HG02885 (cell line): Measurements from ENCODE around the gene MT3.
A peak's percentile ranks its signal among the peaks of the same experiment; 100 is the strongest.
"Not testable (repeated sequence)": the region's sequence is repeated elsewhere in the genome, so short reads cannot be mapped to it uniquely, and the experiment has no call there.

ENCODE experiments used
- ATAC-seq: cut with Tn5 transposase; IDR thresholded peaks from one replicate; pipeline ENCODE4 v1.9.1; 2021; ENCODE audit warnings: mild to moderate bottlenecking; ENCODE audit not compliant: unreplicated experiment, poor library complexity

MT3 gene

DNA sequence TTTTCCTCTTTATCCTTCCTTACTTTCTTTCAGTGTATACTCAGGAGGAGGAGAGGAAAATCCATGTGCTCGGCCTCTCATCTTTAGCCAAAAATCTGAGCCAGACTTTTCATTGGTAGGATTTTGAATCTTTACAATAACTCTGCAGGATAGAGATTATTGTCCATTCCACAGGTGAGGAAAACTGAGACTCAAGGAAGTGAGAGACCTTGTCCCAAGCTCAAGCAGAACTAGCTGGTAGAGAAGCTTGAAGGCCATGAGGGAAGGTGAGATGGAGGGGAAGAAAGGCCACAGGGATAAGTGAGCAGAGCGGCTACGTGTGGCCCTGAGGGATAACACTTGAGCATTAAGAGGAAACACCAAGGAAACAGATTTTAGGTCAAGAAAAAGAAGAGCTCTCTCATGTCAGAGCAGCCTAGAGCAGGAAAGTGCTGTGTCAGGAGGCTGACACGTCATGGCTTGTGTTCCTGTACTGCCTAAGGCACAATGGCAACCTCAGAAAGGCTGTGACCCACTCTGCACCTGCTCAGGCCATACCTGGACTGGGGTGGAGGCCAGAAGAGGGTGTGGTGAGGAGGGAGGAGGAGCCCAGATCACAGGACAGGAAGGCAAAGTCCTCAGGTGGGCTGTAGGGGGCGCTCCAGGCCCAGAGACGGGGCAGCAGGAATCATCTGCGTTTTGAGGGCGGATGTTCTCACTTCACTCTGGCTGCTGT is 12.6 kb upstream of the MT3 start:
- ATAC-seq, result peak; percentile 84

DNA sequence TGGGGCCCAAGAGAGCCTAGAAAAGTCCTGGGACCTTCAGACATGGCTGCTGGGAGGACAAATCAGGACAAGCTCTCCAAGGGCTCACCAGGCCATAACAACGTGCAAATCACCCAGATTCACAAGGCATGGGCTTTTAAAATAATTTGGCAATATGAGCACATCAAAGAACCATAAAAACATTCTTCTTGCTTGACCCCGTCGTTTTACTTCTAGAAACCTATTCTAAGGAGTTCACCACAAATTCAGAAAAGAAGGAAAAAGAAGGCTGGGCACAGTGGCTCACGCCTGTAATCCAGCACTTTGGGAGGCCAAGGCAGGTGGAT is 12.1 kb upstream of the MT3 start:
- no peak for ATAC-seq

DNA sequence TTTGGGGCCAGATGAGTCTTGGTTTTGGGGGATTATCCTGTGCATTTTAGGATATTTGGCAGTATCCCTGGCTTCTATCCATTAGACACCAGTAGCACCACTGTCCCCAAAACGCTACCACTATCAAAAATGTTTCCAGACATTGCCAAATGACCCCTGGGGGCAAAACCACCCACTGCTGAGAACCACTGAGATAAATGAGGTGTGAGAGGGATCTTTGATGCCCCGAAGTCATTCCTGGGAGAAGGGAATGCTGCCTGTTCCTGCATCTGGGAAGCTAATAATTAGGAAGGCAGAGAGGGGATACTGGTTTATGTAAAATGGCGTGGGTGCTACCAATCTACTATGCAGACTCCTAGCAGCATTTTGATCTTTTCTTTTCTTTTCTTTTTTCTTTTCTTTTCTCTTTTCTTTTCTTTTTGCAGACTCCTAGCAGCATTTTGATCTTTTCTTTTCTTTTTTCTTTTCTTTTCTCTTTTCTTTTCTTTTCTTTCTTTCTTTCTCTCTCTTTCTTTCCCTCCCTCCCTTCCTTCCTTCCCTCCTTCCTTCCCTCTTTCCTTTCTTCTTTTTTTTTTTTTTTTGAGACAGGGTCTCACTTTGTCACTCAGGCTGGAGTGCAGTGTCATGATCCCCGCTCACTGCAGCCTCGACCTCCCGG is 8.8 kb upstream of the MT3 start:
- no peak for ATAC-seq

DNA sequence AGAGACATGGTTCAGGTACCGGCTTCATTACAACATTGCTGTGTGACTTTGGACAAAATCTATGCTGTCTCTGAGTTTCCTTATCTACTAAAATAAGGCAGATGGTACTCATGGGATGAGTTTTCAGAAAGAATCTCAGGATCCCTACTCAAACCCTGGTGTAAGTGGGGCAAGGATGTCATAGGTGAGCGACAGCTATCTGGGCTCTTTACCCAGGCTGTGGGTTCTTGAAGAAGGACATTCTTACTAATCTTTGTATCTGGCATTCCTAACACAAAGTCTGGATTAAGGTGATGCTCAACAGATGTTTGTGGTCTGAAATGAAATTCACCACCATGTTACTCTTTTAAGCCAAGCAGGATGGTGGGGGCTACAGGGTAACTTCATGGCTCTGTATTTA is 6.4 kb upstream of the MT3 start:
- not testable (repeated sequence) for ATAC-seq

DNA sequence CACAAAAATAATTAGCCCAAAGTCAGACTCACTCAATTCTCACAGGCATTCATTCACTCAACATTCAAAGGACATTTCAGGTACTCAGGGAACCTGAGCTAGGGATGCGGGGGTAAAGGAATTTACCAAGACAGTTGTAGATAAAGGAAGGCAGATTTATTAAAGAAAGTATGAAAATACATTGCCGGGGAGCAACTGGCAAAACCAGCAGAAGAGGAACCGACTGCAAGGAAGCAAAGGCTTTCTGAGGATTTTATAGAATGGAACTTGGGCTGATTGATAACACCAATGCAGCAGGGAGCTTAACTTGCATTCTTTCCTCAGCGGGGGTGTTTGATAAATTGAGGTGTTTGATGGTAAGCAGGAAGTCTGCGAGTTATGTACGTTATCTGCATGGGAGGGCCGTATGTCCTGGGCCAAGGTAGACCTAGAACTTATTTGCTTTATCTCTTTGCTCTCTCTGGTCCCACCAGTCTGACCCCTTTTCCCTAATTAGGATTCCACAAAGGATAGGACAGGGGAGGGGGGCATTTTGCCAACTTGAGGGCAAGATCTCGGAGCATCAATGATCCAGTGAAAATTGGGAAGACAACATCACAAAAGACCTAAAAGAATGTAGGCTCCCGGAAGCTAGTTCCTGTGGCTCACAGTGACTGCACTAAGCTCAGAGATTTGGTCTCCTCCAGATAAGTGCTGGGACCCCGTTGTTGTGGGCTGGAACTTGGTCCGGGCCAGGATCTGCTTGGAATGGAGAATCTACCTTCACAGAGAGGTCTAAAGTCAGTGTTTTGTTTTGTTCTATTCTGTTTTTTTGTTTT is 5.8 kb upstream of the MT3 start:
- ATAC-seq, result no peak

DNA sequence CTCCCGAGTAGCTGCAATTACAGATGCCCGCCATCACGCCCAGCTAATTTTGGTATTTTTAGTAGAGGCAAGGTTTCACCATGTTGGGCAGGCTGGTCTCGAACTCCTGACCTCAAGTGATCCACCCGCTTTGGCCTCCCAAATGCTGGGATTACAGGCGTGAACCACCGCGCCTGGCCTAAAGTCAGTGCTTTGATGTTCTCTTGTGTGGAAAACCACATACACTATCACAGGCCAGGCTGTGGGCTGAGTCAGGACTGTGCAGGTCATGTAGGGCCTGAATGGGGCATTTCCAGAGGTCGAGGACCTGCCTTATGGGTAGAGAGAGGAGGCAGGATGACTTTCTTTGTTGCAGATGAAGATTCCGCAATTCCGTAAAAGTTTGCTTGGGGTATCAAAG is 5.1 kb upstream of the MT3 start:
- no peak for ATAC-seq

DNA sequence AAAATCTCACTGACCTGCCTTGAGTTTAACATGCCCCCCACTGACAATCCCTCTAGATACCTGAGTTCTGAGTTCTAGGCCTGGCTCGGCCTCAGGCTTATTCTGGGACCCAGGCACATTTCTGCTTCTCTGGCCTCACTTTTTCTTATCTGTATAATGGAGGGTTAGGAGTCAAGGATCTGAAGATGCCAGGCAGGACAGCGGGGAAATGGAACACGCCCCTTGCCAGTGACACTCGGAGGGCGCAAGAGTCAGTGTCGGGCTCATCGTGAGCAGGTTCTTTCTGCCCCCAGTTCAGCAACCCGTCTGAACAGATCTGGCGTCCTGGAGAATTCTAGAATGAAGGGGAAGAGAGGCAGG is 567 bp upstream of the MT3 start:
- ATAC-seq, result no peak

DNA sequence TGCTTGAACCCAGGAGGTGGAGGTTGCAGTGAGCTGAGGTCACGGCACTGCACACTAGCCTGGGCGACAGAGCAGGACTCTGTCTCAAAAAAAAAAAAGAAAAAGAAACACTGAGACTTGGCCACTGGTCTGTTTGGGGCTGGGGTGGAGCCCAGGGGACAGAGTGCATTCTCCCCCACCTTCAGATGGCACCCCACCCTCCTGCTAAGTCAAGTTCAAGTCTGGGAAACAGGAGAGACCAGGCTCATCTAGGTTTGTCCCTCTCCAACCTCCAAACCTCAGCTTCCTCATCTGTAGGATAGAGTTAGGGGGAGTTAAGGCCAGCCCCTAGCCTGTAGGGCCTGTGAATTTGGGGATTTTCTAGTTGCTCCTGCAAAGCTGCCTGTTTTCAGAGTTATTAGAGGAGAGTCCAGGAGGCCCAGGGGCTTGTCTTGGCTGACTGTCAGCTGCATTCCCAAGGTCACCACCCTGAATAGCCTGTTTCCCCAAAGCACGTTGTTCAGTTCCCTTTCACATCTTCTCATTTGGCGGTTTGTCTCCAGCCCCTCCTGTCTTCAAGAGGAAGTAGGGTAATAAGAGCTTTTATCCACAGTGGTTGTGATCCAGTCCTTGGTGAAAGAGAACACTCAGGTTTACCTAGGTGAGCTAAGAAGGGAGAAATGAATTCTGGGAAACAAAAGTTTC is 2.2 kb downstream of the MT3 start:
- no peak for ATAC-seq

DNA sequence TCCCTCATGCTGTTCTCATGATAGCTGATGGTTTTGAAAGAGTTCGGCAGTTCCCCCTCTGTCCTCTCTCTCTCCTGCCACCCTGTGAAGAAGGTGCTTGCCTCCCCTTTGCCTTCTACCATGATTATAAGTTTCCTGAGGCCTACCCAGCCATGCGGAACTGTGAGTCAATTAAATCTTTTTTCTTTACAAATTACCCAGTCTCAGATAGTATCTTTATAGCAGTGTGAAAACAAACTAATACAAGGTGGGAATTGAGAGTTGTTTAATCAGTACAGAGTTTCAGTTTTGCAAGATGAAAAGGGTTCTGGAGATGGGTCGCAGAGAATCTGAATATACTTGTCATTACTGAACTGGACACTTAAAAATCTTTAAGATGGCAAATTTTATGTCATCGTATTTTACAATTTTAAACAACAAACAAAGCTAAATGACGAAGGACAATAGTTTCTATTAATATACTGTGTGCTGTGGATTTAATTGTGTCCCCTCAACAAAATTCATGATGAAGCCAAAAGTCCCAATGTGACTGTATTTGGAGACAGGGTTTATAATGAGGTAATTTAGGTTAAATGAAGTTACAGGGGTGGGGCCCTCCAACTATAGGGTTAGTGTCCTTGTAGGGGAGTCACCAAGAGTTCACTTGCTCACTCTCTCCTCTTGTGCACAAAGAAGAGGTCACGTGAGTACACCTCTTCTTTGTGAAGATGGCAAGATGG is 4.4 kb downstream of the MT3 start:
- no peak for ATAC-seq

DNA sequence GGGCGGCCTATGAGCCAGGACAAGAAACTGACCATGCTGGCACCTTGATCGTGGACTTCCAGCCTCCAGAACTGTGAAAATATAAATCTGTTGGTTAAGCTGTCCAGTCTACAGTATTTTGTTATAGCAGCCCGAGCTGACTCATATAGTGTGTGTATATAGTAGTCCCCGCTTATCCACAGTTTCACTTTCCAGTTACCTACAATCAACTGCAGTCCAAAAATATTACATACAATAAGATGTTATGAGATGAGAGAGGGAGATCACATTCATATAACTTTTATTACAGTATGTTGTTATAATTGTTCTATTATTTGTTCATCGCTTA is 4.9 kb downstream of the MT3 start:
- no peak for ATAC-seq

DNA sequence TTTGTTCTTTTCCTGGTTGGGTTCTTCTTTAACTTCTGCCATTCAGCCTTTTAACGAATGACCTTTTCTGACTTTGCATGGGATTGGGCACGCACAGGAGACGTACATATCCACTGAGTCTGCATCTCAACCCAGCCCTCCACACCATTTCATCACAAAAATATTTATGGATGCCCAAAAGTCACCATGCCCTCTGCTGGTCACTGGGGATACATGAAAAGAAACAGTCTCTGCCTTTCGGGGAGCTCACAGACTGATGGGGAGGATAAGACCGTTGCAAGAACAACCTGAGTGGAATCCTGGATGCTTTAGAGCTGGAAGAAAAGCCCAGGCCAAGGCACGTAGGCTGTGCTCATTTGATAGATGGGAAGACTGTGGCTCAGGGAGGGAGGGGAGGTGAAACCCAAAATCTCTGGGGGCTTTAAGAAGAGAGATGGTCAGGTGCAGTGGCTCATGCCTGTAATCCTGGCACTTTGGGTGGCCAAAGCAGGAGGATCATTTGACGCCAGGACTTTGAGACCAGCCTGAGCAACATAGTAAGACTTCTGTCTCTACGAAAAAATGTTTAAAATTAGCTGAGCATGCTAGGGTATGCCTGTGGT is 11.2 kb downstream of the MT3 start:
- no peak for ATAC-seq

DNA sequence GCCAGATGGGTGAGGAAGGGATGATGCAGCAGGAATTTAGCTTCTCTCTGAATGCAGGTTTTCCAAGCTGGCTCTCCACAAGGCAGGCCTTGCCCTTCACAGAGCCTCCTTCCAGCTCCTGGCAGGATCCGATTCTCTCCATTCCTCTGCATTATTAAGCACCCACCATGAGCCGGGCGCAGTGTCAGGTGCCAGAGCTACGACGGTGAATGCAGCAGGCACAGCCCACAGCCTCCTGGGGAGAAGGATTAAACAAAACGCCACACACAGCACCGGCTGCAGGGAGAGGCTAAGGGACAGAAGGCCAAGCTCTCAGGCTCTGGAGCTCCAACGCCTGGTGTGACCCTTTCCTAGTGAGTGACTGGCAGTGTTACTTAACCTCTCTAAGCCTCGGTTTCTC is 12.0 kb downstream of the MT3 start:
- no peak for ATAC-seq

DNA sequence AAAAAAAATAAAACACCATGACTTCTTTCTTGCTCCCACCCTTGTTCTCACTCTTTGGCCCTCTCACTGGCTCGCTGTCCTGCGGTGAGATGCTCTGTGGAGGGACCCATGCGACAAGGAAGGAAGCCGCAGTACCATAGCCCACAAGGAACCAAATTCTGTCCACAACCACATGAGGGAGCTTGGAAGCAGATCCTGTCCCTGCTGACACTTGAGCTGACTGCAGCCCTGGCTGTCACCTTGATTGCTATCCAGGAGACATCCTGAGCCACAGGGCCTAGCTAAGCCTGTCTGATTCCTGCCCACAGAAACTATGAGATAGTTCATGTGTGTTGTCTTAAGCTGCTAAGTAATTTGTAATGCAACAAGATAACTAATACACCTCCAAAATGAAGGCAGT is 14.3 kb downstream of the MT3 start:
- ATAC-seq, result no peak

DNA sequence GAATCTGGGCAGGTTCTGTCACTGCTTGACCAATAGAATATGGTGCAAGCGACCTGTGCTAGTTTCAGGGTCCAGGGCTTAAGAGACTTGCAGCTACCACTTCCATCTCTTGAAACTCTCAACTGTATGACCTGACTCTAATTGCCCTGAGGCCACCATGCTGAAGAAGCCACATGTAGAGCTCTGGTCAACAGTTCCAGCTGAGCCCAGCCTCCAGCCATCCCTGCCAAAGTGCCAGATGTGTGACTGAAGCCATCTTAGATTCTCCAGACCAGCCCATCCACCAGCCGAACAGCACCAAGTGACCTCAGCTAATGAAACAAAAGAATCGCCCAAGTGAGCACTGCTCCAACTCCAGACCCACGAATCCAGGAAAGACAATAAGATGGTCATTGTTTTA is 15.6 kb downstream of the MT3 start:
- no peak for ATAC-seq

DNA sequence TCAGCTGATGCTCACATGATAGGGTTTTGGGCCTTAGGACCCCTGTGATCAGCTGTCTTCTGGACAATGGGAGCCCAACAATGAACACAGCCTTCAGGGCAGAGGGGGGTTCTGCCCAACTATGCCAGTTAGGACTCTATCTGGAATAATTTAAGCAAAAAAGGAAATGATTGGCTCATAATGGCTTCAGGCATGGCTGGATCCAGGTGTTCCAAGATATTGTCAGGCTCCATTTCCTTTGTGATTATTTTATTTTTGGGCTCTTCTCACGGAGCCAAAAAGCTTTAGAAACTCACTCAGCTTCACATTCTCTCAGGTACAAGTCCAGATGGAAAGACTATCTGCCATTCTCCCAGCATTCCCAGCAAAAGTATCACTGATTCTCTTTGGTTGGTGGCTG is 16.1 kb downstream of the MT3 start:
- no peak for ATAC-seq

DNA sequence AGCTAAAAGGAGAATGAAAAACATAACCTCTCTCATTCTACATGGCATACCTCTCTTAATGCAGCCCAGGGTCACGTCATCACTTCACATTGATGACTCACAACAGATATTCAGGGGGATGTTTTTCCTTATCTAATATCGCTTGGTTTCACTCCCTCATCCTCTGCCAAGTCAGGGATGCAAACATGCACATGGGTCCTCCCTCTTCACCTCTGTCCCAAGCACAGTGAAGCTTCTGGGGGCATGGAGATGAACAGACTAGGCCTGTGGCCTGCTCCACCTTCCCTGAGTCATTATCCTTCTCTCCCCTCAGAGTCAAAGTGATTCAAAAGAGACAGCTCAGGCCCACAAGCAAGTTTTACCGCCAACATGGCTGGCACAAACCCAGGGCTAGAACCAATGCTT is 16.7 kb downstream of the MT3 start:
- no peak for ATAC-seq

DNA sequence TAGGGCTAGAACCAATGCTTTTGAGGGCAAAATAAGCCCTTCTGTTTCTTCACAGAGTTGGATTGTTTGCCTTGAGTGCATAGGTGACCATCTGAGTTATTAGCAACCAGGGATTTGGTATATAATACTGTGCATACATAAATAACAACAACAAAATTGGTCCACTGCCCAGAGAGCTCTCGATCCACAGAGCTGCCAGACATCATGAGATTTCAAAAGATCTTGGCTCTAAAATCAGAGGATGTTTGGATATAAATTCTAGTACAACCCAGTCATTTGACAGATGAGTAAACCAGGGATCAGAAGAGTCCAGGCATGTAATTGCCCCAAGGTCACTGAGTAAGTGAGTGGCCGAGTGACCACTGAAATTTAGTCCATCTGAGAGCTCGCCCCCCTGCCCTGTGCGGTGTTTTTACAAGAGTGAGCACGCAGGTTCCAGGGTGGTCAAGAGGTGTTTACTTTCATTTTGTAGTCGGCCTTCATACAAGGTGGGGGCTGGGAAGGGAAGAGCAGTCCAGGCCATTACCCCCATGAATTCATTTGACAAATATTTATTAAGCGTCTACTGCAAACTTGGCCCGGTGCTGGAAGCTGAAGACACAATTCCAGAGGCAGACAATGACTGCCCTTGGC is 17.3 kb downstream of the MT3 start:
- no peak for ATAC-seq

DNA sequence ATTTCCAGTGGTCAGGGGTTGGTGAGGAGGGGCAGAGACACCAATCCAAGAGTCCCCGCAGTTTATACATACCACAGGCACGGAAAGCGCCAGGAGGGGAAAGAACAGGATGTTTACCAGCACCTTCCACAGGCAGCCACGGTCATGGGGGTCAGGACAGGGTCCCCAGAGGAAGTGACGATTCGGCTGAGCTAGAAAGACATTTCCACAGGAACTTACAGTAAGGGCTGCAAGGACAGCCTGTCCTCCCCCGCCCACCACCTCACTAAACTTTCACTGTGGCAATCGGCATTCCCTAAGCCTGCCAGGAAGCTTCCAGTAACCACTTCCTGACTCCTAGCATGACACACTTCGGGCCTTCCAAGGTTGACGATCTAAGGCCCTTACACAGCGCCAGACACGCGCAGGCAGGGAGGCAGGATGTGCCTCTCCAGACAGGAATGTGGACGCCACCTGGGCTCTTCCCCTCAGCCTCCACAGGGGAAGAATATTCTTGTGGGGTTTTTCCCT is 17.8 kb downstream of the MT3 start:
- no peak for ATAC-seq

DNA sequence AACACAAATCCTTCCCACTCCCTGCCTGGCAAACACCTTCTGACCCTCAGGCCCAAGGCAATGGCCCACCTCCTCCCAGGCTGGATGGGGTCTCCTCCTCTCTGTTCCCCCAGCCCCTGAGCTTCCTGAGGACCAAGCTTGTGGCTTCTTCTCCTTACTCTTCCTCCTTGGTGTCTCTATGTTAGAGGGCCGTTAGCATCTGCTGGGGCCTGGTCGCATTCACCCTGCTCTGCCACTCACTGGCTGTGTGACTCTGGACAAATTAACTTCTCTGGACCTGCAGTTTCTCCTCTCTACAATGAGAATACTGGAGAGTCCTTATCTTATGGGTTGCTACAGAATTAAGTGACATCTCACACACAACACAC is 18.3 kb downstream of the MT3 start:
- ATAC-seq, result no peak
